Testis (tissue), 2 donors: ENCODE data around the gene CDCP1.

Experiments
- CTCF ChIP-seq, 3 experiments: fragments of 450-650 bp in 2 of 3; fragments of 200-600 bp in 1 of 3; sonication (generic) in 1 of 3; IDR thresholded peaks; one replicate each; pipeline ENCODE4 v1.5.1; 2016 to 2019; ENCODE audit warnings: antibody characterized with exemption in 3 of 3, mild to moderate bottlenecking in 2 of 3, moderate library complexity in 1 of 3
- POLR2A ChIP-seq: fragments of 450-650 bp; IDR thresholded peaks from one replicate; pipeline ENCODE4 v1.6.1; 2017; ENCODE audit warnings: antibody characterized with exemption, mild to moderate bottlenecking, moderate library complexity

- TF ChIP-seq CTCF (IDR thresholded peaks at IDR 0.05) (no peak), POLR2A (no peak)
Measured at GRCh38 chr3:45097296-45097883, 48.8 kb downstream of the CDCP1 start.
